Caco-2 (cell line): ENCODE results near the gene ATP13A4. TPM values are rescaled to one million over a fixed set of nuclear protein-coding genes. Genes with fewer than 3 reads are reported as not detected.
"Not testable (repeated sequence)": the region's sequence is repeated elsewhere in the genome, so short reads cannot be mapped to it uniquely, and the experiment has no call there.

Source experiments
- BruUV-seq: library from RNA; stranded (reverse); fragments of 400-500 nt; replicated peaks from 2 replicates; lab custom pipeline; 2021; lab: Mats Ljungman, UMichigan
- CTCF ChIA-PET: fragments of 300-600 bp; sonication (Branson Sonifier 250); formaldehyde crosslinking; loops from one replicate; lab custom pipeline; 2022; ENCODE audit warnings: antibody characterized with exemption; lab: Charles Lee
- POLR2A ChIA-PET: fragments of 300-600 bp; sonication (Branson Sonifier 250); formaldehyde crosslinking; loops from one replicate; lab custom pipeline; 2022; ENCODE audit warnings: antibody characterized with exemption; lab: Charles Lee
- DNase-seq, 2 experiments: peaks; one replicate each; pipeline versions ENCODE4 v3.0.0 to v3.0.0-alpha.2; 2020 to 2022
- H3K27me3 ChIP-seq: replicated peaks from 2 replicates; pipeline ENCODE4 v1.6.0; 2011; ENCODE audit warnings: low read length; ENCODE audit not compliant: control insufficient read depth, insufficient read depth
- H3K36me3 ChIP-seq: 2 replicates; pipeline ENCODE4 v1.5.1; 2011; ENCODE audit warnings: low read length; ENCODE audit not compliant: control insufficient read depth, insufficient read depth
- H3K4me1 ChIP-seq: fragments of 250-450 bp; sonication (Bioruptor Pico); 2 replicates; pipeline ENCODE4 v1.5.1; 2020; ENCODE audit warnings: mild to moderate bottlenecking
- H3K4me3 ChIP-seq: 2 replicates; pipeline ENCODE4 v1.5.1; 2011; ENCODE audit warnings: low read depth, mild to moderate bottlenecking, control low read depth, low read length
- H3K9me3 ChIP-seq: fragments of 250-450 bp; sonication (Bioruptor Pico); 2 replicates; pipeline ENCODE4 v1.5.1; 2020; ENCODE audit warnings: mild to moderate bottlenecking, moderate library complexity
- H3K27ac Mint-ChIP-seq: one replicate; pipeline ENCODE4 v1.8.0; 2022; ENCODE audit warnings: mixed read lengths; ENCODE audit not compliant: unreplicated experiment
- H3K27me3 Mint-ChIP-seq: one replicate; pipeline ENCODE4 v1.8.0; 2022; ENCODE audit warnings: mixed read lengths; ENCODE audit not compliant: insufficient read depth, unreplicated experiment
- H3K36me3 Mint-ChIP-seq: one replicate; pipeline ENCODE4 v1.8.0; 2022; ENCODE audit warnings: mild to moderate bottlenecking, mixed read lengths; ENCODE audit not compliant: insufficient read depth, unreplicated experiment
- H3K4me1 Mint-ChIP-seq: one replicate; pipeline ENCODE4 v1.8.0; 2022; ENCODE audit warnings: low read depth, mixed read lengths; ENCODE audit not compliant: unreplicated experiment
- H3K4me3 Mint-ChIP-seq: one replicate; pipeline ENCODE4 v1.8.0; 2022; ENCODE audit warnings: mild to moderate bottlenecking, moderate library complexity, mixed read lengths; ENCODE audit not compliant: unreplicated experiment
- H3K9me3 Mint-ChIP-seq: one replicate; pipeline ENCODE4 v1.8.0; 2022; ENCODE audit warnings: mixed read lengths; ENCODE audit not compliant: unreplicated experiment
- intact Hi-C: fragments of 100-400 bp; cut with micrococcal nuclease; formaldehyde crosslinking; loops from one replicate; pipeline ENCODE4 v1.10.0; 2022; ENCODE audit not compliant: unreplicated experiment
- total RNA-seq: library from RNA; stranded (reverse); gene quantifications from 2 replicates; pipeline ENCODE4 v1.2.3, GENCODE V29; 2022
- TF ChIP-seq, protein P1 (sequence below), 2 experiments: fragments of 200-600 bp in 1 of 2; IDR thresholded peaks; 1 replicate in 1 of 2; 2 replicates in 1 of 2; pipeline versions ENCODE4 v1.5.1 to v1.8.0; 2011 to 2022; ENCODE audit warnings: antibody characterized with exemption in 1 of 2, control low read depth in 1 of 2, inconsistent platforms in 1 of 2, low read depth in 1 of 2, low read length in 1 of 2, mild to moderate bottlenecking in 1 of 2, moderate library complexity in 1 of 2; ENCODE audit not compliant: insufficient read depth in 1 of 2, severe bottlenecking in 1 of 2, unreplicated experiment in 1 of 2

The ATP13A4 gene
- total RNA-seq, 1 experiment from 2014 or later: 1.4 TPM

DNA sequence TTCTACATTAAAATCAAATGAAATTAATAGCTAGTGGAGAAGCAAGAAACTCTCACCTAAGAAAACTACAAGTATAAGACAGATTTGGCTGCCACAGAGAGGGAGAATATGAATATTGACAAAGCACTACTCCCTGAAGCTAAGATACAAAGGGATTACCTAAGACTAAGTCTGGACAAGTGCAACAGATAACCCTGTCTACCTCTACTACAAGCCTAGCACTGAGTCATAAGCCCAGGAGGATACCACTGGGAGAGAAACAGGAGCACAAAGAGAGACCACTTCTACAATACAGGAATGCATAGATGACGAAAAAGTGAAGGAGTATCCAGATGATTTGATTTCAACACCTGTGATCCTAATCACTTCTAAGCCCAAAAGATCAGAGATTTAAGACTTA, 10.4 kb downstream of the ATP13A4 start:
- ChIA-PET POLR2A (no interaction called here), CTCF (no interaction called here)
- no TSS peak for BruUV-seq
- TF ChIP-seq, protein P1, sequence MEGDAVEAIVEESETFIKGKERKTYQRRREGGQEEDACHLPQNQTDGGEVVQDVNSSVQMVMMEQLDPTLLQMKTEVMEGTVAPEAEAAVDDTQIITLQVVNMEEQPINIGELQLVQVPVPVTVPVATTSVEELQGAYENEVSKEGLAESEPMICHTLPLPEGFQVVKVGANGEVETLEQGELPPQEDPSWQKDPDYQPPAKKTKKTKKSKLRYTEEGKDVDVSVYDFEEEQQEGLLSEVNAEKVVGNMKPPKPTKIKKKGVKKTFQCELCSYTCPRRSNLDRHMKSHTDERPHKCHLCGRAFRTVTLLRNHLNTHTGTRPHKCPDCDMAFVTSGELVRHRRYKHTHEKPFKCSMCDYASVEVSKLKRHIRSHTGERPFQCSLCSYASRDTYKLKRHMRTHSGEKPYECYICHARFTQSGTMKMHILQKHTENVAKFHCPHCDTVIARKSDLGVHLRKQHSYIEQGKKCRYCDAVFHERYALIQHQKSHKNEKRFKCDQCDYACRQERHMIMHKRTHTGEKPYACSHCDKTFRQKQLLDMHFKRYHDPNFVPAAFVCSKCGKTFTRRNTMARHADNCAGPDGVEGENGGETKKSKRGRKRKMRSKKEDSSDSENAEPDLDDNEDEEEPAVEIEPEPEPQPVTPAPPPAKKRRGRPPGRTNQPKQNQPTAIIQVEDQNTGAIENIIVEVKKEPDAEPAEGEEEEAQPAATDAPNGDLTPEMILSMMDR (IDR thresholded peaks at IDR 0.05; ENCODE audit: insufficient read depth in 1 of 2, low read depth in 1 of 2, low read length in 1 of 2, severe bottlenecking in 1 of 2, unreplicated experiment in 1 of 2): no peak
- no peaks in the 10 kb centered on the region for H3K36me3 Mint-ChIP-seq
- no peak for DNase-seq
- intact Hi-C loops: no loop called here
- H3K36me3 ChIP-seq: no peaks in the 10 kb centered on the region
- H3K27ac Mint-ChIP-seq: no peak overlapping the region
- peaks cover 3% of the 10 kb centered on the region; the same call in 1 of the 2 replicates for H3K9me3 ChIP-seq
- H3K9me3 Mint-ChIP-seq: peaks cover 19% of the 10 kb centered on the region
- H3K4me1 Mint-ChIP-seq: no peaks in the 10 kb centered on the region
- H3K27me3 ChIP-seq: no peaks in the 10 kb centered on the region
- H3K4me3 Mint-ChIP-seq: no peak overlapping the region
- H3K27me3 Mint-ChIP-seq: no peaks in the 10 kb centered on the region
- H3K4me3 ChIP-seq: no peak overlapping the region
- no peaks in the 10 kb centered on the region for H3K4me1 ChIP-seq

DNA sequence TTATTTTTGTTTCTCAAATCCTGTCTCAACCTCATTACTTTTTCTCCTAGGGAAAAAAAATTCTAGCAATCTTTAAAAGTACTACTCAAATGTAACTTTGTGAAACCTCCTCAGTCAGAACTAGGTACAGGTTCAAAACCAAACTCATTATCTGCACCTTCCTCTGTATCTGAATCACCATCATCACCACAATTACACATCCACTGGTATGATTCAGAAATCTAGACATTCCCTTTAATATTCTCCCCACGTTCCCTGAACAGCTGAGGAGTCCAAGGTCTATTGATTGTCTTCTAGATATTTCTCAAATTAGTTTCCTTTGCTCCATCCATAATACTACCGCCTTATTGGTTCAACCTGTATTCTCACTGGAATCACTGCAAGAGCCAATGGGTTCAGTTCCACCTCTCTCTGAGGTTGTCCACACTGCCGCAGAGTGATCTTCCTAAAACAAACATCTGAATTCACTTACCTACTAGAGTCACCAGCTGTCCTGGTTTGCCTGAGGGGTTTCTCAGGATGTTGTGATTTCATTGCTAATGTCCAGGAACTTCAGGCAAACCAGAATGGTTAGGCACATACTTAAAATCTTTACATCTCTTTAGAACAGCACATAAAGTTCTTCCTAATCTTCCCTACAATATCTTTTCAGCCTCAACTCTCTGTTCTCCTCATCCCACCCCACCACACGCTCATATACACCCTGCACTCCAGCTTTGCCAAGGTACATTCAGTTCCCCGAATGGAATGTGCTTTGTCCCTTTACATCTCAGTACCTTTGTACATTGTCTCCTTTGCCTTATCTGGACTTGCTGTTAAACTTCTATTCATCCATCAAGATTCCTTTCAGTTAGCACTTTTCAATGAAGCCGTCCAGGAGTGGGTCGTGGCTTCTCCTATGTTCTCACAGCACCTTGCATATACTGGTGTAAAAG, 24.2 kb downstream of the ATP13A4 start:
- H3K36me3 Mint-ChIP-seq: no peaks in the 10 kb centered on the region
- H3K36me3 ChIP-seq: no peaks in the 10 kb centered on the region
- H3K4me3 ChIP-seq: no peak overlapping the region
- peaks cover 3% of the 10 kb centered on the region for H3K27me3 Mint-ChIP-seq
- no peak for DNase-seq
- BruUV-seq: no TSS peak
- no peaks in the 10 kb centered on the region; the same call in 1 of the 2 replicates for H3K27me3 ChIP-seq
- no peaks in the 10 kb centered on the region for H3K4me1 ChIP-seq
- H3K27ac Mint-ChIP-seq: no peak overlapping the region
- peaks cover 9% of the 10 kb centered on the region for H3K4me1 Mint-ChIP-seq
- ChIA-PET CTCF (no interaction called here), POLR2A (no interaction called here)
- H3K9me3 ChIP-seq: no peaks in the 10 kb centered on the region
- no peaks in the 10 kb centered on the region for H3K9me3 Mint-ChIP-seq
- intact Hi-C loops: no loop called here
- TF ChIP-seq, protein P1 (IDR thresholded peaks at IDR 0.05; ENCODE audit: insufficient read depth in 1 of 2, low read depth in 1 of 2, low read length in 1 of 2, severe bottlenecking in 1 of 2, unreplicated experiment in 1 of 2): no peak
- no peak overlapping the region for H3K4me3 Mint-ChIP-seq

DNA sequence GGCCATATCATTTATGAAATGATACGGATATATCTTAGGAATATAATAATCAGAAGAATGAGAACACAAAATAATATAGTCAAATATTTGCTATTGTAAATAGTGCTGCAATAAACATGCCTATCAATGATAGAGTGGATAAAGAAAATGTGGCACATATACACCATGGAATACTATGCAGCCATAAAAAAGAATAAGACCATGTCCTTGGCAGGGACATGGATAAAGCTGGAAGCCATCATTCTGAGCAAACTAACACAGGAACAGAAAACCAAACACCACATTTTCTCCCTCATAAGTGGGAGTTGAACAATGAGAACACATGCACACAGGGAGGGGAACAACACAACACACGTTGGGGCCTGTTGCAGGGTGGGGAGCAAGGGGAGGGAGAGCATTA, 28.6 kb downstream of the ATP13A4 start:
- intact Hi-C loops, H3K9me3 Mint-ChIP-seq, POLR2A ChIA-PET, BruUV-seq, DNase-seq, H3K4me3 ChIP-seq, H3K36me3 ChIP-seq, H3K27me3 Mint-ChIP-seq, H3K27ac Mint-ChIP-seq, H3K9me3 ChIP-seq, H3K36me3 Mint-ChIP-seq, H3K4me3 Mint-ChIP-seq, CTCF ChIA-PET, H3K4me1 ChIP-seq, H3K27me3 ChIP-seq: not testable (repeated sequence)
- H3K4me1 Mint-ChIP-seq: peaks cover 12% of the 10 kb centered on the region
